PC-3 (cell line): ENCODE data around the gene SPOPL. TPM values are rescaled to one million over a fixed set of nuclear protein-coding genes. Genes with fewer than 3 reads are reported as not detected.
A peak's percentile ranks its signal among the peaks of the same experiment; 100 is the strongest.

Experiments
- ATAC-seq: fragments of 200-7000 bp; cut with Tn5 transposase; 2 replicates; pipeline ENCODE4 v1.9.1; 2020; ENCODE audit warnings: mild to moderate bottlenecking, moderate library complexity
- Bru-seq: library from RNA; stranded (reverse); fragments of 400-500 nt; gene quantifications from one replicate; lab custom pipeline; 2021; lab: Mats Ljungman, UMichigan
- BruChase-seq, 2 experiments: library from RNA; stranded (reverse); fragments of 400-500 nt; gene quantifications; one replicate each; lab custom pipeline; 2021; lab: Mats Ljungman, UMichigan
- BruUV-seq: library from RNA; stranded (reverse); fragments of 400-500 nt; replicated peaks from 2 replicates; lab custom pipeline; 2021; lab: Mats Ljungman, UMichigan
- CTCF ChIA-PET: fragments of 300-600 bp; sonication (Branson Sonifier 250); formaldehyde crosslinking; loops from one replicate; lab custom pipeline; 2022; ENCODE audit warnings: antibody characterized with exemption; lab: Charles Lee
- POLR2A ChIA-PET: fragments of 300-600 bp; sonication (Branson Sonifier 250); formaldehyde crosslinking; loops from one replicate; lab custom pipeline; 2022; ENCODE audit warnings: antibody characterized with exemption; ENCODE audit not compliant: unreplicated experiment; lab: Charles Lee
- DNase-seq: peaks from one replicate; pipeline ENCODE4 v3.0.0-alpha.2; 2015
- H2AFZ ChIP-seq: fragments of 300-600 bp; sonication (generic); 2 replicates; pipeline ENCODE4 v1.6.0; 2016; ENCODE audit warnings: antibody characterized with exemption, low read length
- H3F3A ChIP-seq: fragments of 300-600 bp; sonication (generic); one replicate; pipeline ENCODE4 v1.6.0; 2017; ENCODE audit warnings: antibody characterized with exemption, low read length, control low read depth, mild to moderate bottlenecking; ENCODE audit not compliant: unreplicated experiment
- H3K27ac ChIP-seq: fragments of 300-600 bp; sonication (generic); 2 replicates; pipeline ENCODE4 v1.5.1; 2016; ENCODE audit warnings: mild to moderate bottlenecking, low read length
- H3K27me3 ChIP-seq: fragments of 300-600 bp; sonication (generic); 2 replicates; pipeline ENCODE4 v1.6.1; 2016; ENCODE audit warnings: low read length, mixed read lengths
- H3K36me3 ChIP-seq: fragments of 300-600 bp; sonication (generic); 2 replicates; pipeline ENCODE4 v1.6.1; 2016; ENCODE audit warnings: low read depth, mixed run types, low read length, mixed read lengths
- H3K4me1 ChIP-seq: fragments of 300-600 bp; sonication (generic); 2 replicates; pipeline ENCODE4 v1.5.1; 2016; ENCODE audit warnings: low read length; ENCODE audit not compliant: insufficient read depth
- H3K4me2 ChIP-seq: fragments of 300-600 bp; sonication (generic); 2 replicates; pipeline ENCODE4 v1.6.0; 2016; ENCODE audit warnings: low read length
- H3K4me3 ChIP-seq: fragments of 300-600 bp; sonication (generic); 2 replicates; pipeline ENCODE4 v1.5.1; 2016; ENCODE audit warnings: mild to moderate bottlenecking, low read length, mixed read lengths
- H3K79me2 ChIP-seq: fragments of 300-600 bp; sonication (generic); 2 replicates; pipeline ENCODE4 v1.6.1; 2017; ENCODE audit warnings: low read length, mixed read lengths
- H3K9ac ChIP-seq: fragments of 300-600 bp; sonication (generic); 2 replicates; pipeline ENCODE4 v1.6.0; 2016; ENCODE audit warnings: mild to moderate bottlenecking, low read length
- H3K9me2 ChIP-seq: fragments of 300-600 bp; sonication (generic); replicated peaks from 2 replicates; pipeline ENCODE4 v1.6.1; 2016; ENCODE audit warnings: mixed run types, low read length, mixed read lengths
- H3K9me3 ChIP-seq: fragments of 300-600 bp; sonication (generic); 2 replicates; pipeline ENCODE4 v1.6.1; 2016; ENCODE audit warnings: low read length, mixed read lengths
- H4K20me1 ChIP-seq: fragments of 300-600 bp; sonication (generic); 2 replicates; pipeline ENCODE4 v1.6.1; 2016; ENCODE audit warnings: low read length, mixed read lengths
- CTCF ChIP-seq: fragments of 300-600 bp; sonication (generic); conservative IDR thresholded peaks from 2 replicates; pipeline ENCODE4 v1.5.1; 2017; ENCODE audit warnings: antibody characterized with exemption, low read depth, mild to moderate bottlenecking, low read length
- EZH2 ChIP-seq: fragments of 300-600 bp; sonication (generic); IDR thresholded peaks from one replicate; pipeline ENCODE4 v1.6.1; 2017; ENCODE audit warnings: antibody characterized with exemption, mild to moderate bottlenecking, low read length; ENCODE audit not compliant: unreplicated experiment
- EZH2phosphoT487 ChIP-seq: fragments of 300-600 bp; sonication (generic); IDR thresholded peaks from 2 replicates; pipeline ENCODE4 v1.6.1; 2018; ENCODE audit warnings: mild to moderate bottlenecking, antibody characterized with exemption, low read length, borderline replicate concordance
- intact Hi-C: fragments of 100-400 bp; cut with micrococcal nuclease; formaldehyde crosslinking; loops from 2 replicates; pipeline ENCODE4 v1.9.0; 2023
- long read RNA-seq: library from polyadenylated mRNA; unstranded; transcript quantifications from one replicate; pipeline ENCODE4 v2.0.0, GENCODE V29; 2021; ENCODE audit not compliant: unreplicated experiment
- total RNA-seq: library from RNA; depleted of rRNA; stranded (reverse); fragments of >200 nt; gene quantifications from 2 replicates; pipeline ENCODE4 v1.2.3, GENCODE V29; 2014; rRNA removed

The SPOPL gene
- total RNA-seq (9.3 and 10.2 TPM in 2 replicates), Bru-seq, nascent RNA (percentile 79 among the genes with signal in this experiment), BruChase-seq, experiment 1, labeled RNA remaining after a 6-hour chase (percentile 71 among the genes with signal in this experiment), BruChase-seq, experiment 2, labeled RNA remaining after a 2-hour chase (percentile 71 among the genes with signal in this experiment)
- long read RNA-seq, full-length matches to known transcripts: 28 of 47 reads
- long read RNA-seq, partial matches to known transcripts: 6 of 47 reads
- long read RNA-seq, other reads (novel, unspliced or antisense): 13 of 47 reads

DNA sequence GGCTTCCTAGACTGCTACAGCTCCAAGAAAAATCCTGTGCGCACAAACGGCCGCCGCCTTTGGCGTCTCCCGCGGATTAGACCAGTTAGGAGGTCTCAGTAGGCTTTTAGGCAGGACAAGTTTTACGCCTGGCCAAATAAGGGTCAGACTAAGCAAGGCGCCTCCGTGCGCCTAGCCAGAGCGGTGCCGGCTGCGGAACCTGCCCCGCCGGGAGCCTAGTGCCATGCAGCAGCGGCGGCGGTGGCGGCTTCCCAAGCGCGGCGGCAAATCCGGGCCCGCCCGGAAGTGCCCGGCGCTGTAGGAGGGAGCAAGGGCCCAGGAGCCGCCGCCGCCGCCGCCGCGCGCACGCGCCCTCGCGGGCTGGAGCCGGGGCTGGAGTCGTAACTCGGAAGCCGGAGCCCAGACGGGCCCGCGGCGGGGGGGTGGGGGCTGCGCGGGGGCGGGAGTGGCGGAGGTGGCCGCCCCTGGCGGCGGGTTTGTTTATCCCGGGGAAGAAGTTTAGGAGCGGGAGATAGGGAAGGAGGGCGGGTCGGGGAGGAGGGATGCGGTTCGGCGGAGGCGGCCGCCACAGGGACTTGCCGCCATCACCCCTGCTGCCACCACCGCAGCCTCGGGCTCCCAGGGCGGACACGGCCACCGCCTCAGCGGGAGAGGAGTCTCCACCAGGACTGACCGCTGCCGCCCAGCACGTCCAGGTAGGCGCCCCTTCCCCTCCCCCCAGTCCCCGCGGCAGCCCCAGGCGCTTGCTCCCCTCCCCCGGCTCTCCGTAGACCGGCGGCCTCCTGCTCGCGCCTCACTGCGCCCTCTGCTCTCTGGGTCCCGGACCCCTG lies at the start of gene SPOPL:
Gene SPOPL, plus strand, starts transcription at position 346 of the 830 bp plus-strand sequence. CDS start 48,447 bp downstream, outside the sequence.
- H3F3A ChIP-seq: no peaks in the 10 kb centered on the region
- DNase-seq (peak; percentile 92), ATAC-seq (peak; percentile 88)
- peak within 1 kb of the TSS; percentile 94 for H2AFZ ChIP-seq
- no peaks in the 10 kb centered on the region for H3K27me3 ChIP-seq
- no peaks in the 10 kb centered on the region for H3K9me3 ChIP-seq
- peak within 1 kb of the TSS; percentile 80 for H3K27ac ChIP-seq
- no peaks in the 10 kb centered on the region for H3K9me2 ChIP-seq
- TF ChIP-seq EZH2 (no peak), CTCF (no peak), EZH2phosphoT487 (no peak)
- CTCF ChIA-PET: interaction anchor here (0.6 kb wide), 1 partner anchor 325 kb away, joined by 4 read pairs; no protein-coding TSS in a partner anchor
- H3K9ac ChIP-seq: peak within 1 kb of the TSS; percentile 96
- H3K4me2 ChIP-seq: peak within 1 kb of the TSS; percentile 97
- H3K36me3 ChIP-seq: no peaks in the 10 kb centered on the region
- H4K20me1 ChIP-seq: peaks cover 11% of the 10 kb centered on the region; the same call in 1 of the 2 replicates
- peaks cover 58% of the 10 kb centered on the region for H3K79me2 ChIP-seq
- H3K4me3 ChIP-seq: peak within 1 kb of the TSS; percentile 93
- POLR2A ChIA-PET: no interaction called here
- BruUV-seq: no TSS peak
- intact Hi-C loops: loop anchor here (2.0 to 10.0 kb wide), 7 partner anchors 101 to 587 kb away; partner anchors contain the start of gene HNMT
- H3K4me1 ChIP-seq: peaks cover 39% of the 10 kb centered on the region

GRCh38 chr2:138452324-138452723 lies 49.2 kb upstream of the SPOPL start:
- Histone ChIP-seq H3F3A (no peaks in the 10 kb centered on the region), H3K9me3 (no peaks in the 10 kb centered on the region), H3K9ac (no peak overlapping the region), H3K4me3 (no peak overlapping the region), H4K20me1 (no peaks in the 10 kb centered on the region), H3K27ac (no peak overlapping the region), H3K9me2 (no peaks in the 10 kb centered on the region), H3K36me3 (no peaks in the 10 kb centered on the region), H3K79me2 (no peaks in the 10 kb centered on the region), H3K4me1 (no peaks in the 10 kb centered on the region), H3K4me2 (no peak overlapping the region), H2AFZ (no peak overlapping the region), H3K27me3 (no peaks in the 10 kb centered on the region)
- no peak for ATAC-seq
- intact Hi-C loops: no loop called here
- ChIA-PET CTCF (no interaction called here), POLR2A (no interaction called here)
- DNase-seq: no peak
- BruUV-seq: no TSS peak
- TF ChIP-seq EZH2phosphoT487 (no peak), CTCF (no peak), EZH2 (no peak)
